ENCODE measurements around the gene CCBE1. TPM values are rescaled to one million over a fixed set of nuclear protein-coding genes. Genes with fewer than 3 reads are reported as not detected.
A peak's percentile ranks its signal among the peaks of the same experiment; 100 is the strongest.

Gene CCBE1
- total and polyA plus RNA-seq, 2 of the 4 experiments (the other 2 are of a cell fraction): 64.8 to 148 TPM

DNA sequence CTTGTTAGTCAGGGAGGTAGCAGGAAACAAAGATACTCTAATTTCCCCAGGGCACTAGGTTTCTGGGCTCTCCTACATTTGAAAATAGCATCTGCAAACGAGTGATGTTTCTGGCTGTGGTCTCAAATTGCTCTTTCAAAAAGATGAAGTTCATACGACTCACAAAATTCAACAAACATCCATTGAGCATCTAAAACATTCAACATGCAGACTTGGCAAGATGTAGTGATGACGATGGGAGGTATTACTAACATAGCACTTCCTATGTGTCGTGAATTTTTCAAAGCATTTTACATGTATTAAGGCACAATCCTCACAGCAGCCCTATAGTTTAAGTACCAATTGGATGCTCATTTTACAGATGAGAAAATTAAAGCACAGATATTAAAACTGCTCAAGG lies 5.2 kb downstream of the CCBE1 start:
- no peak overlapping the region for H3K27ac ChIP-seq (ENCODE audit: insufficient read depth, low read length)
- CTCF ChIA-PET: interaction anchor here (0.5 kb wide), 1 partner anchor 11 kb away, joined by 3 read pairs; no protein-coding TSS in a partner anchor
- peaks cover 18% of the 10 kb centered on the region for H3K9me1 ChIP-seq (ENCODE audit: insufficient read depth, low read length)
- H2BK5ac ChIP-seq (ENCODE audit: low read depth, low read length, poor library complexity, severe bottlenecking): peak overlapping the region; percentile 62
- H3K18ac ChIP-seq (ENCODE audit: low read depth, low read length): no peak overlapping the region; the same call in 1 of the 2 replicates
- H3K14ac ChIP-seq (replicated peaks; ENCODE audit: low read depth, low read length): no peak overlapping the region; the same call in 1 of the 2 replicates
- H2AFZ ChIP-seq (replicated peaks; ENCODE audit: low read length, poor library complexity): no peak overlapping the region
- peak overlapping the region; percentile 40; the same call in 1 of the 2 replicates for H2BK20ac ChIP-seq (ENCODE audit: low read depth, low read length)
- H2BK15ac ChIP-seq (ENCODE audit: low read depth, low read length): peak overlapping the region; percentile 43; the same call in 1 of the 3 replicates
- H3K9ac ChIP-seq (ENCODE audit: low read depth, low read length): no peak overlapping the region
- no peak overlapping the region for H3K56ac ChIP-seq (ENCODE audit: extremely low read depth, insufficient read depth, low read length)
- BruUV-seq (replicated peaks): no TSS peak
- DNase-seq (peak; percentile 85), ATAC-seq (ENCODE audit: low read depth) (0 out of 2 replicates have a peak, but pooled peaks have one; percentile 5)
- H3K4me2 ChIP-seq (ENCODE audit: low read depth, low read length): peak overlapping the region; percentile 41; the same call in 1 of the 2 replicates
- intact Hi-C loops (cut with micrococcal nuclease): loop anchor here (2.0 to 10.0 kb wide), 3 partner anchors 15 to 213 kb away; no protein-coding TSS in a partner anchor
- H3K27me3 ChIP-seq (ENCODE audit: control insufficient read depth, insufficient read depth, low read length): no peaks in the 10 kb centered on the region
- in situ Hi-C loops (cut with MboI; ENCODE audit: low sequenced_read_pairs): loop anchor here (10.0 kb wide), 2 partner anchors 57 to 227 kb away; no protein-coding TSS in a partner anchor
- H3K9me3 ChIP-seq (ENCODE audit: control insufficient read depth, insufficient read depth, low read length): no peaks in the 10 kb centered on the region
- dilution Hi-C loops (cut with HindIII; ENCODE audit: low sequenced_read_pairs, unreplicated experiment): no loop called here
- no peak overlapping the region for H3K4me3 ChIP-seq (ENCODE audit: insufficient read depth, low read depth, low read length)
- peaks cover 22% of the 10 kb centered on the region for H3K4me1 ChIP-seq (ENCODE audit: control insufficient read depth, insufficient read depth, low read length)
- H4K91ac ChIP-seq (ENCODE audit: insufficient read depth, low read depth, low read length): peak overlapping the region; percentile 71; the same call in 1 of the 2 replicates
- peak overlapping the region; percentile 8 for H3K4ac ChIP-seq (ENCODE audit: low read depth, low read length)
- WGBS, 2 experiments (ENCODE audit: extremely low coverage in 2 of 2, insufficient read length in 1 of 2): no CpG with 5 or more reads among the region's 4 CpGs
- 0 out of 2 replicates have a peak, but pooled peaks cover 6% of the 10 kb centered on the region for H4K20me1 ChIP-seq (ENCODE audit: insufficient read depth, low read length)
- peak overlapping the region in 1 of 2 experiments; percentile 59; a peak in 1 of 4 replicates for H4K8ac ChIP-seq (ENCODE audit: low read depth in 2 of 2, low read length in 2 of 2)
- no peak overlapping the region for H2AK9ac ChIP-seq (replicated peaks; ENCODE audit: low read depth, low read length, poor library complexity)
- H2AK5ac ChIP-seq (ENCODE audit: low read depth, low read length): peak overlapping the region; percentile 29; the same call in 1 of the 2 replicates
- H2BK120ac ChIP-seq (ENCODE audit: low read depth, low read length): peak overlapping the region; percentile 5; the same call in 1 of the 2 replicates
- peaks cover 41 to 82% of the 10 kb centered on the region in 2 experiments for H3K79me1 ChIP-seq (ENCODE audit: low read depth in 1 of 2, low read length in 2 of 2)
- H3K23ac ChIP-seq (ENCODE audit: low read depth, low read length): peak overlapping the region; percentile 26; the same call in 1 of the 2 replicates
- POLR2A ChIA-PET (ENCODE audit: unreplicated experiment): no interaction called here
- H4K5ac ChIP-seq (ENCODE audit: low read depth, low read length): no peak overlapping the region; the same call in 1 of the 2 replicates
- no peaks in the 10 kb centered on the region for H3K36me3 ChIP-seq (ENCODE audit: control insufficient read depth, insufficient read depth, low read length)
- TF ChIP-seq, protein P1, sequence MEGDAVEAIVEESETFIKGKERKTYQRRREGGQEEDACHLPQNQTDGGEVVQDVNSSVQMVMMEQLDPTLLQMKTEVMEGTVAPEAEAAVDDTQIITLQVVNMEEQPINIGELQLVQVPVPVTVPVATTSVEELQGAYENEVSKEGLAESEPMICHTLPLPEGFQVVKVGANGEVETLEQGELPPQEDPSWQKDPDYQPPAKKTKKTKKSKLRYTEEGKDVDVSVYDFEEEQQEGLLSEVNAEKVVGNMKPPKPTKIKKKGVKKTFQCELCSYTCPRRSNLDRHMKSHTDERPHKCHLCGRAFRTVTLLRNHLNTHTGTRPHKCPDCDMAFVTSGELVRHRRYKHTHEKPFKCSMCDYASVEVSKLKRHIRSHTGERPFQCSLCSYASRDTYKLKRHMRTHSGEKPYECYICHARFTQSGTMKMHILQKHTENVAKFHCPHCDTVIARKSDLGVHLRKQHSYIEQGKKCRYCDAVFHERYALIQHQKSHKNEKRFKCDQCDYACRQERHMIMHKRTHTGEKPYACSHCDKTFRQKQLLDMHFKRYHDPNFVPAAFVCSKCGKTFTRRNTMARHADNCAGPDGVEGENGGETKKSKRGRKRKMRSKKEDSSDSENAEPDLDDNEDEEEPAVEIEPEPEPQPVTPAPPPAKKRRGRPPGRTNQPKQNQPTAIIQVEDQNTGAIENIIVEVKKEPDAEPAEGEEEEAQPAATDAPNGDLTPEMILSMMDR (conservative IDR thresholded peaks at IDR 0.05; ENCODE audit: low read depth, low read length): no peak
- TF ChIP-seq BHLHE40 (IDR thresholded peaks at IDR 0.05; ENCODE audit: low read depth, low read length) (no peak), MAFK (IDR thresholded peaks at IDR 0.05; ENCODE audit: low read depth, low read length) (0 out of 2 replicates have a peak, but pooled peaks have one; percentile 6)
- TF ChIP-seq, protein P2, sequence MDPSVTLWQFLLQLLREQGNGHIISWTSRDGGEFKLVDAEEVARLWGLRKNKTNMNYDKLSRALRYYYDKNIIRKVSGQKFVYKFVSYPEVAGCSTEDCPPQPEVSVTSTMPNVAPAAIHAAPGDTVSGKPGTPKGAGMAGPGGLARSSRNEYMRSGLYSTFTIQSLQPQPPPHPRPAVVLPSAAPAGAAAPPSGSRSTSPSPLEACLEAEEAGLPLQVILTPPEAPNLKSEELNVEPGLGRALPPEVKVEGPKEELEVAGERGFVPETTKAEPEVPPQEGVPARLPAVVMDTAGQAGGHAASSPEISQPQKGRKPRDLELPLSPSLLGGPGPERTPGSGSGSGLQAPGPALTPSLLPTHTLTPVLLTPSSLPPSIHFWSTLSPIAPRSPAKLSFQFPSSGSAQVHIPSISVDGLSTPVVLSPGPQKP (IDR thresholded peaks at IDR 0.05; ENCODE audit: borderline replicate concordance, low read depth, low read length): no peak

Data from IMR-90 (cell line).